Activated T-cell treated with anti-CD3 and anti-CD28 coated beads, Interleukin-2, amount 50 U/mL, for 72 hours (primary cell): ENCODE measurements around the gene FAM209B. TPM values are rescaled to one million over a fixed set of nuclear protein-coding genes. Genes with fewer than 3 reads are reported as not detected.

Experiments used
- ATAC-seq, 2 donors: fragments of 150-1000 bp; cut with Tn5 transposase; replicated peaks in 1 of 2; 2 replicates each; pipeline ENCODE4 v1.10.0; 2021; ENCODE audit warnings: moderate library complexity in 2 of 2, mild to moderate bottlenecking in 1 of 2
- DNase-seq, 2 donors: peaks; one replicate each; pipeline ENCODE4 v3.0.0; 2021 to 2022; ENCODE audit warnings: mixed read lengths in 1 of 2
- H3K27ac Mint-ChIP-seq: one replicate; pipeline ENCODE4 v1.8.0; 2022; ENCODE audit warnings: mild to moderate bottlenecking, moderate library complexity, mixed read lengths
- H3K27me3 Mint-ChIP-seq: one replicate; pipeline ENCODE4 v1.8.0; 2022; ENCODE audit warnings: low read depth, mixed read lengths
- H3K36me3 Mint-ChIP-seq, 2 donors: one replicate each; pipeline ENCODE4 v1.8.0; 2022; ENCODE audit warnings: mixed read lengths in 2 of 2, mild to moderate bottlenecking in 1 of 2; ENCODE audit not compliant: insufficient read depth in 2 of 2
- H3K4me1 Mint-ChIP-seq: one replicate; pipeline ENCODE4 v1.8.0; 2022; ENCODE audit warnings: low read depth, mixed read lengths
- H3K4me3 Mint-ChIP-seq, 2 donors: one replicate each; pipeline ENCODE4 v1.8.0; 2022; ENCODE audit warnings: mild to moderate bottlenecking in 2 of 2, mixed read lengths in 2 of 2, moderate library complexity in 2 of 2
- H3K9me3 Mint-ChIP-seq, 2 donors: one replicate each; pipeline ENCODE4 v1.8.0; 2022; ENCODE audit warnings: mixed read lengths in 2 of 2
- total RNA-seq, 2 donors: library from RNA; stranded (reverse); gene quantifications; one replicate each; pipeline ENCODE4 v1.2.3, GENCODE V29; 2022

Gene FAM209B
- total RNA-seq, 2 donors from 2014 or later = 1.3 to 1.7 TPM

DNA sequence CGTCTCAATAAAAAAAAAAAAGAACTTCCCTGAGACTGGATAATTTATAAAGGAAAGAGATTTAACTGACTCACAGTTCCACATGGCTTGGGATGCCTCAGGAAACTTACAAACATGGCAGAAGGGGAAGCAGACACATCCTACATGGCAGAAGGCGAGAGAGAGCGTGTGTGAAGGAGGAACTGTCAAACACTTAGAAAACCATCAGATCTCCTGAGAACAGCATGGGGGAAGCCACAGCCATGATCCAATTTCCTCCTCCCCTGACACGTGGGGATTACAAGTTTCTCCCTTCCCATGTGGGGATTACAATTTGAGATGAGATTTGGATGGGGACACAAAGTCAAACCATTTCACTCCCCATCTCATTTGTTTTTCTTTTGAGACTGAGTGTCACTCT, 49.5 kb downstream of the FAM209B start:
- Mint-ChIP-seq H3K4me1 (no peaks in the 10 kb centered on the region), H3K36me3 (no peaks in the 10 kb centered on the region), H3K27ac (no peak overlapping the region), H3K4me3 (no peak overlapping the region), H3K9me3 (no peaks in the 10 kb centered on the region), H3K27me3 (peaks cover 7% of the 10 kb centered on the region)
- DNase-seq (no peak), ATAC-seq (no peak)

DNA sequence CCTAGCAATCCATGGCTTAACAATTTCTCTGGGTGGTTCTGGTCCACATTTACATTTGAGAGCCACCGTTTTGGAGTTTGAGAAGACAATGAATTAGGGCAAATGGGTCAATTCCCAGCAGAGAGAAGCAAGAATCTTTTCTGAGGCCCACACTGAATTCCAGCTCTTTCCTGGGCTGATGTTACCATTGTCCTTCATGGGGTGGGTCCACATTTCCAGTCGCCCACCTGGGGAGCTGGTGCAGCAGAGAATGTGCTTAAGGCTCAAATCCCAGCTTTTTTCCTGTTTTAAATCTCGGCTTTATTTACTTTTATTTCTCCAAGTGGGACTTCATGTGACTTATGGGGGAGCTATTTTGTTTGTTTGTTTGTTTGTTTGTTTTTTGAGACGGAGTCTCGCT, 51.9 kb downstream of the FAM209B start:
- DNase-seq (no peak), ATAC-seq (no peak)
- no peaks in the 10 kb centered on the region for H3K9me3 Mint-ChIP-seq
- no peak overlapping the region for H3K4me3 Mint-ChIP-seq
- H3K27me3 Mint-ChIP-seq = peaks cover 7% of the 10 kb centered on the region
- no peaks in the 10 kb centered on the region for H3K4me1 Mint-ChIP-seq
- H3K36me3 Mint-ChIP-seq = no peaks in the 10 kb centered on the region
- no peak overlapping the region for H3K27ac Mint-ChIP-seq

Other genes starting within 250 kb of the FAM209B start
- gene FAM210B, start 174.3 kb upstream of the FAM209B start, total RNA-seq = 1 to 10 TPM; 4.6 to 4.9 TPM
- 100 to 1,000 TPM; 110 to 142 TPM for gene AURKA, start 141.0 kb upstream of the FAM209B start, total RNA-seq
- gene CSTF1, start 140.6 kb upstream of the FAM209B start, total RNA-seq = 10 to 100 TPM; 63.7 to 74.5 TPM
- 1 to 10 TPM; 3.5 to 6.9 TPM for gene CASS4, start 121.0 kb upstream of the FAM209B start, total RNA-seq
- gene RTF2, start 64.6 kb upstream of the FAM209B start, total RNA-seq = 10 to 100 TPM; 80.8 to 82.7 TPM
- gene FAM209A, start 8.5 kb upstream of the FAM209B start, total RNA-seq = 1 to 10 TPM; 1.7 to 2.2 TPM
- under 1 TPM in 1 of 2 donors, not detected in 1; 0.07 TPM for gene TFAP2C, start 96.1 kb downstream of the FAM209B start, total RNA-seq